Measurements from ENCODE around the gene LY86.
"Not testable (repeated sequence)": the region's sequence is repeated elsewhere in the genome, so short reads cannot be mapped to it uniquely, and the experiment has no call there.

Gene LY86

GRCh38 chr6:6654599-6655575 lies 66.4 kb downstream of the LY86 start:
- DNase-seq (ENCODE audit: low read depth): no peak

- no peak for DNase-seq (ENCODE audit: low read depth)
These were observed 67.3 kb downstream of the LY86 start for GRCh38 chr6:6655805-6656251.

GRCh38 chr6:6656287-6656686 lies 67.8 kb downstream of the LY86 start:
- no peak for DNase-seq (ENCODE audit: low read depth)

GRCh38 chr6:6657085-6657819 lies 68.7 kb downstream of the LY86 start:
- DNase-seq (ENCODE audit: low read depth): no peak

- no peak for DNase-seq (ENCODE audit: low read depth)
These were observed 69.3 kb downstream of the LY86 start for GRCh38 chr6:6657820-6658217.

- no peak for DNase-seq (ENCODE audit: low read depth)
These were observed 71.2 kb downstream of the LY86 start for GRCh38 chr6:6659600-6660327.

GRCh38 chr6:6660339-6661045 lies 72.0 kb downstream of the LY86 start:
- no peak for DNase-seq (ENCODE audit: low read depth)

GRCh38 chr6:6661191-6661590 lies 72.7 kb downstream of the LY86 start:
- no peak for DNase-seq (ENCODE audit: low read depth)

GRCh38 chr6:6661684-6662083 lies 73.2 kb downstream of the LY86 start:
- DNase-seq (ENCODE audit: low read depth): no peak

GRCh38 chr6:6663421-6664135 lies 75.1 kb downstream of the LY86 start:
- DNase-seq (ENCODE audit: low read depth): no peak

- DNase-seq (ENCODE audit: low read depth): no peak
These were observed 77.2 kb downstream of the LY86 start for GRCh38 chr6:6665555-6666243.

- not testable (repeated sequence) for DNase-seq (ENCODE audit: low read depth)
These were observed 81.6 kb downstream of the LY86 start for GRCh38 chr6:6670150-6670549.

GRCh38 chr6:6674872-6675271 lies 86.4 kb downstream of the LY86 start:
- no peak for DNase-seq (ENCODE audit: low read depth)

GRCh38 chr6:6676910-6677441 lies 88.5 kb downstream of the LY86 start:
- peak; percentile 59 for DNase-seq (ENCODE audit: low read depth)

GRCh38 chr6:6678185-6678671 lies 89.7 kb downstream of the LY86 start:
- no peak for DNase-seq (ENCODE audit: low read depth)

- DNase-seq (ENCODE audit: low read depth): no peak
These were observed 90.3 kb downstream of the LY86 start for GRCh38 chr6:6678811-6679210.

GRCh38 chr6:6679633-6680032 lies 91.1 kb downstream of the LY86 start:
- no peak for DNase-seq (ENCODE audit: low read depth)

- DNase-seq (ENCODE audit: low read depth): no peak
These were observed 92.0 kb downstream of the LY86 start for GRCh38 chr6:6680526-6680925.

GRCh38 chr6:6681075-6681849 lies 92.7 kb downstream of the LY86 start:
- DNase-seq (ENCODE audit: low read depth): no peak

Data from activated T-helper 1 cell treated with Interleukin-2 at 50 U/mL for 16 hours (primary cell).